Kidney (tissue), 14 donors: ENCODE results near the gene RBBP8. TPM values are rescaled to one million over a fixed set of nuclear protein-coding genes. Genes with fewer than 3 reads are reported as not detected.

Source experiments
- DNase-seq, 5 donors: peaks; one replicate each; pipeline ENCODE4 v3.0.0-alpha.2; 2013 to 2020
- FAIRE-seq: peaks from 2 replicates; lab custom pipeline; 2012; peaks lifted over from hg19 to GRCh38; lab: Jason Lieb, UNC
- H3K27ac ChIP-seq, 2 donors: one replicate each; pipeline ENCODE4 v1.7.0; 2013; ENCODE audit warnings: low read depth in 2 of 2, low read length in 2 of 2, inconsistent platforms in 1 of 2
- H3K27me3 ChIP-seq: one replicate; pipeline ENCODE4 v1.7.1; 2013; ENCODE audit warnings: low read length, inconsistent platforms; ENCODE audit not compliant: control insufficient read depth, insufficient read depth
- H3K36me3 ChIP-seq, 3 donors: one replicate each; pipeline versions ENCODE4 v1.7.0 to v1.7.1; 2013; ENCODE audit warnings: low read length in 3 of 3, control low read depth in 1 of 3, inconsistent platforms in 1 of 3; ENCODE audit not compliant: insufficient read depth in 3 of 3, control insufficient read depth in 2 of 3
- H3K4me1 ChIP-seq, 3 donors: one replicate each; pipeline versions ENCODE4 v1.7.0 to v1.7.1; 2013; ENCODE audit warnings: low read length in 3 of 3, inconsistent platforms in 1 of 3, low read depth in 1 of 3; ENCODE audit not compliant: control insufficient read depth in 2 of 3, insufficient read depth in 2 of 3
- H3K4me3 ChIP-seq, 3 donors: one replicate each; pipeline versions ENCODE4 v1.7.0 to v1.8.1; 2013; ENCODE audit warnings: low read length in 3 of 3, control low read depth in 1 of 3, inconsistent platforms in 1 of 3
- H3K9ac ChIP-seq, 3 donors: one replicate each; pipeline versions ENCODE4 v1.7.0 to v1.7.1; 2013; ENCODE audit warnings: low read length in 3 of 3, control low read depth in 1 of 3, inconsistent platforms in 1 of 3
- H3K9me3 ChIP-seq, 3 donors: one replicate each; pipeline versions ENCODE4 v1.7.0 to v1.7.1; 2013; ENCODE audit warnings: low read length in 3 of 3, control low read depth in 1 of 3, inconsistent platforms in 1 of 3; ENCODE audit not compliant: control insufficient read depth in 2 of 3, insufficient read depth in 1 of 3
- intact Hi-C: fragments of 100-400 bp; cut with DNase I; formaldehyde crosslinking; loops from one replicate; pipeline ENCODE4 v1.11.1; 2022
- polyA plus RNA-seq: library from polyadenylated mRNA; stranded (reverse); fragments of 350-450 nt; fragmentation: Illumina TruSeq; extraction: RNeasy Lipid Tissue Mini Kit (QIAGEN cat#74804); gene quantifications from one replicate; pipeline ENCODE4 v1.2.3, GENCODE V29; 2014; ENCODE audit warnings: low read depth, low replicate concordance; ENCODE audit not compliant: insufficient read depth
- total RNA-seq: library from RNA; stranded (reverse); fragmentation: NEBNext Ultra II Directional; extraction: Animal tissue kit (Norgen Biotek cat#: 25700); gene quantifications from one replicate; pipeline ENCODE4 v1.2.1, GENCODE V29; 2021
- TF ChIP-seq, protein P1 (sequence below): IDR thresholded peaks from 3 replicates; pipeline ENCODE4 v1.5.1; 2012; ENCODE audit warnings: mild to moderate bottlenecking, moderate library complexity, borderline replicate concordance; ENCODE audit not compliant: insufficient read depth; ENCODE audit errors: extremely low read depth
- donor health status: control.
- donor health status: control.
- donor health status: control.
- donor health status: control.
- donor health status: control.
- donor health status: DM: yes; HTN: yes; CAD: no.
- donor health status: Normal renal cell carcinoma (clear cell type).

The RBBP8 gene
- total and polyA plus RNA-seq, 2 donors from 2014 or later, result 45.8 to 166 TPM

DNA sequence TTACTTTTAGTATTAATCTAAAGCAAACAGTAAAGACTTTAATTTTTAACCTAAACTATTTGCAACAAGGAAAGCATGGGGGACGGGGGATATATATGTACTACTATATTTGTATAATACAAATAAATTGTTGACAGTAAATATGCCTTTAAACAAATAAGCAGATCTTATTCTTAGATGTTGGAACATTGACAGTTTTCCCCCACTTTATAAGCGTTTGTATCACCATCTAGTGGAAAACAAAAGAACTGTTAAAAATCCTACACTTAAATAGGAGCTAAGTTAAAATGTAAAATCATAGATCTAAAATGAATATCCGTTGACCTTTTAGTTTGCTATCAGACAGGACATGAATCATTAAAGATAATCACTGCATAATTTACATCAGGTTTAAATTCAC is 50.0 kb downstream of the RBBP8 start:
- DNase-seq (peak in 1 of 5 donors; percentile 59), FAIRE-seq (peak; percentile 98)
- Histone ChIP-seq H3K4me3 (no peak overlapping the region), H3K27me3 (no peaks in the 10 kb centered on the region), H3K9ac (no peak overlapping the region), H3K9me3 (no peaks in the 10 kb centered on the region), H3K4me1 (peaks cover 0 to 2% (median 0%) of the 10 kb centered on the region in 3 donors), H3K36me3 (peaks cover 0 to 11% (median 4%) of the 10 kb centered on the region in 3 donors), H3K27ac (peak overlapping the region in 1 of 2 donors; percentile 10)
- TF ChIP-seq, protein P1, sequence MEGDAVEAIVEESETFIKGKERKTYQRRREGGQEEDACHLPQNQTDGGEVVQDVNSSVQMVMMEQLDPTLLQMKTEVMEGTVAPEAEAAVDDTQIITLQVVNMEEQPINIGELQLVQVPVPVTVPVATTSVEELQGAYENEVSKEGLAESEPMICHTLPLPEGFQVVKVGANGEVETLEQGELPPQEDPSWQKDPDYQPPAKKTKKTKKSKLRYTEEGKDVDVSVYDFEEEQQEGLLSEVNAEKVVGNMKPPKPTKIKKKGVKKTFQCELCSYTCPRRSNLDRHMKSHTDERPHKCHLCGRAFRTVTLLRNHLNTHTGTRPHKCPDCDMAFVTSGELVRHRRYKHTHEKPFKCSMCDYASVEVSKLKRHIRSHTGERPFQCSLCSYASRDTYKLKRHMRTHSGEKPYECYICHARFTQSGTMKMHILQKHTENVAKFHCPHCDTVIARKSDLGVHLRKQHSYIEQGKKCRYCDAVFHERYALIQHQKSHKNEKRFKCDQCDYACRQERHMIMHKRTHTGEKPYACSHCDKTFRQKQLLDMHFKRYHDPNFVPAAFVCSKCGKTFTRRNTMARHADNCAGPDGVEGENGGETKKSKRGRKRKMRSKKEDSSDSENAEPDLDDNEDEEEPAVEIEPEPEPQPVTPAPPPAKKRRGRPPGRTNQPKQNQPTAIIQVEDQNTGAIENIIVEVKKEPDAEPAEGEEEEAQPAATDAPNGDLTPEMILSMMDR, result peak; percentile 53
- intact Hi-C loops, result no loop called here

DNA sequence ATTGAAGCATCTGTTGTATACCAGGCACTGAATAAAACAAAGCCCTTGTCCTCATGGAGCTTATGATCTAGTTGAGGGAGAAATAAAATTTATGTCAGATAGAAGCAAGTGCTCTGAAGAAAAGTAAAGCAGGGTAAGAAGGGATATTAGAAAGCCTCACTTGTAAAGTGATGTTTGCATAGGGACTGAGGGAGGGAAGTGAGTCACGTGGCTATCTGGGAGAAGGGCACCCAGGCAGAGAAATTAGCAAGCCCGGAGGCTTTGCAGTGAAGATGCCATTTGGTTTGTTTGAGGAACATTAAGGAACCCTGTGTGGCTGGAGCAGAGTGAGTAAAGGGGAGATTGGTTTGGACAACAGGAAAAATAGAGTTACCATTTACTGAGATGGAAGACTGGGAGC is 52.1 kb downstream of the RBBP8 start:
- intact Hi-C loops, result no loop called here
- Histone ChIP-seq H3K36me3 (peaks cover 0 to 14% (median 5%) of the 10 kb centered on the region in 3 donors), H3K9ac (no peak overlapping the region), H3K9me3 (no peaks in the 10 kb centered on the region), H3K27ac (no peak overlapping the region), H3K27me3 (no peaks in the 10 kb centered on the region), H3K4me1 (no peaks in the 10 kb centered on the region), H3K4me3 (no peak overlapping the region)
- no peak for DNase-seq
- no peak for FAIRE-seq
- TF ChIP-seq, protein P1, result no peak

DNA sequence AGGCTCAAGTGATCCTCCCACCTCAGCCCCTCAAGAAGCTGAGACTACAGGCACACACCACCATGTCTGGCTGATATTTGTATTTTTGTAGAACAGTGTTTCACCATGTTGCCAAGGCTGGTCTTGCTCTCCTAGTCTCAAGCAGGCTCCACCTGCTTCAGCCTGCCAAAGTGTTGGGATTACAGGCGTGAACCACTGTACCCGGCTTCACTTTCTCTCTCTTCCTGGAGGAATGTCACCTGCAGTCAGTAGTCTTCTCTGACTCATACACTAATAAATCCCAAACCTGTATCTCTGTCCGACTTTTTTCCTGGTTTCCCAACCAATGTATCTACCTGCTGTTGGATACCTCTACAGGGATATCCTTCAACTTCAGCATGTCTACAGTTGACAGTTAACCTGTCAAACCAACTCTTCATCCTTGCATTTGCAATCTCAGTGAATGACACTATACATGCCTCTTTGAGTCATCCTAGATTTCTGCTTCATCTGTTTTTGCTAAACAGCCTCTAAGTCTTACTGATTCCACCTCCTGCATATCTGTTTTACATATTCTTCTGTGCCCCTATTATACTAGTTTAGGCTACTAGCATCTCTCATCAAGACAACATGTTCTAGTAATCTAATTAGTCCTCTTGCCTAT is 54.5 kb downstream of the RBBP8 start:
- no peak overlapping the region for H3K4me3 ChIP-seq
- no peak for FAIRE-seq
- H3K4me1 ChIP-seq, result no peaks in the 10 kb centered on the region
- H3K36me3 ChIP-seq, result peaks cover 0 to 14% (median 13%) of the 10 kb centered on the region in 3 donors
- no peak overlapping the region for H3K9ac ChIP-seq
- H3K27ac ChIP-seq, result no peak overlapping the region
- TF ChIP-seq, protein P1, result no peak
- no peaks in the 10 kb centered on the region for H3K9me3 ChIP-seq
- no peaks in the 10 kb centered on the region for H3K27me3 ChIP-seq
- no peak for DNase-seq
- intact Hi-C loops, result no loop called here
